OCI-M2 (cell line): ENCODE data around the gene JMJD1C.
"Not testable (repeated sequence)": the region's sequence is repeated elsewhere in the genome, so short reads cannot be mapped to it uniquely, and the experiment has no call there.

Experiments
- DNase-seq: peaks from one replicate; lab custom pipeline; 2025; ENCODE audit not compliant: unreplicated experiment; lab: John Stamatoyannopoulos, UW

JMJD1C gene

DNA sequence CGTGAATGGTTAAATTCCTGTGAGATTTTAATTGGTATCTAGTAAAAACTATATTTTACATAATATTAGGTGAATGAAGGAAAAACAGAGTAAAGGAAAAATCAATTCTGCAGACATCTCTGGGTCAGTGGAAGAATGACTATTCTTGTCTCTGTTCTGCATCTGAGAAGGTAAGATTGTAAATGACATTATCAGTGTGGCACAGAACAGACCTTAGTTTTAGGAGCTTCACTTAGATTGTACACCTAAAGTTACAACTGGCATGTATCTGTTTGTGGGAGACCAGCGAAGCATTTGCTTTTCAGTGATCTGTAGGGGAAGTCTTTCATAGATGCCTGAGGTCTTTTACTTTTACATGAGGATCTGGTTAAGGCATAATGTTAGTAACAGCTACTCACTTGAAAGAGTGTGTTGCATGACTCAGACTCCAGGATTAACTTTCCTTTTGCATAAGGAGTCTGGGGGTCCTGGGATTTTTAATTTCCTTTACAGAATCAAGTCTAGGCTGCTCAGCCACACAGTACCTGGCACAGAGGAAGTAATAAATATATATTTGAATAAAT lies 56.2 kb downstream of the JMJD1C start:
- DNase-seq, result no peak

GRCh38 chr10:63407136-63407662 lies 58.6 kb downstream of the JMJD1C start:
- no peak for DNase-seq

DNA sequence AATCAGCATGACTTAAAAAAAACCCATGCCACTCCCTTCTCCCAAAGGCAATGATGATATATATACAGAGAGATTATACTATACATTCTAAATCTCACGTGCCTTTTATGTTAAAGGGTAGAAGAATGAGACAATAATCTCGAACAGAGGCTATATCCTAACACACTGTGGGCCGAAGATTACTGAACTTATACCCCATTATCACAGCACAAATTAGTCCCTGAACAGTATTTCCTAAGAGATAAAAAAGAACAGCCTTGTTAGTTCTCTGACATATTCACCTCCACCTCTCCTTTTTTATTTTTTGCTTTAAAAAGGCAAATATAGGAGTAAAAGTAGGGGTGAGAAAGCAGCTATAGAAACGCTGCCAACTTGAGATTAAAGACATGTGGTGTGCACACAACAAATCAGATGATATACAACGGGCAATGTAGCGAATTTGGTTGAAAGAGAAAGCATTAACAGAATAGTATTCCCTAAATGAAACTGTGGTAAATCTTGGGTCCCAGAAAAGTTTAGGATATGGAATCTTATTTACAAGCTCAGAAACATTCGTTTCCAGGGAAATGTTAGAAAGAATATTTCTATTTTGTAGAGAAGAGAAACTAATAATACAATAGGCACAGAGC lies 69.5 kb downstream of the JMJD1C start:
- no peak for DNase-seq

- DNase-seq, result no peak
These were observed 72.7 kb downstream of the JMJD1C start for GRCh38 chr10:63393050-63393449.

DNA sequence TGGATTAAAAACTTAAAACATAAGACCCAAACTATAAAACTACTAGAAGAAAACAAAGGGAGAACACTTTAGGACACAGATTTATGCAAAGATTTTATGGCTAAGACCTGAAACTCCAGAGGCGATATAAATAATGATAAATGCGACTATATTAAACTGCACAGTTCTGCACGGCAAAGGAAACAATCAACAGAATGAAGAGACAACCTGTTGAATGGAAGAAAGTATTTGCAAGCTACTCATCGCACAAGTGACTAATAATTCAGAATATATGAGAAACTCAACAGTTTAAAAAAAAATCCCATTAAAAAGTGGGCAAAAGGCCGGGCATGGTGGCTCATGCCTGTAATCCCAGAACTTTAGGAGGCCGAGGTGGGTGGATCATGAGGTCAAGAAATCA lies 73.6 kb downstream of the JMJD1C start:
- DNase-seq, result no peak

GRCh38 chr10:63391812-63392211 lies 74.0 kb downstream of the JMJD1C start:
- DNase-seq, result no peak

DNA sequence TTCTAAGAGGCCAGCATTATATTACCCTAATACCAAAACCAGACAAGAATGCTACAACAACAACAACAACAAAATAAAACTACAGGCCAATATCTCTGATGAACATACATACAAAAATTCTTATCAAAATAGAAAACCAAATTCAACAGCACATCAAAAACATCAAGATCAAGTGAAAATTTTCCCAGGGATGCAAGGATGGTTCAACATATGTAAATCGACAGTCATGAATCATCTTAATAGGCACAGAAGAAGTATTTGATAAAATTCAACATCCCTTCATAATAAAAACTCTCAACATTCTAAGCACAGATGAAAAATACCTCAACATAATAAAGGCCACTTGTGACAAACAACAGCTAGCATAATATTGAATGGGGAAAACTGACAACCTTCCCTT lies 75.3 kb downstream of the JMJD1C start:
- DNase-seq, result no peak

DNA sequence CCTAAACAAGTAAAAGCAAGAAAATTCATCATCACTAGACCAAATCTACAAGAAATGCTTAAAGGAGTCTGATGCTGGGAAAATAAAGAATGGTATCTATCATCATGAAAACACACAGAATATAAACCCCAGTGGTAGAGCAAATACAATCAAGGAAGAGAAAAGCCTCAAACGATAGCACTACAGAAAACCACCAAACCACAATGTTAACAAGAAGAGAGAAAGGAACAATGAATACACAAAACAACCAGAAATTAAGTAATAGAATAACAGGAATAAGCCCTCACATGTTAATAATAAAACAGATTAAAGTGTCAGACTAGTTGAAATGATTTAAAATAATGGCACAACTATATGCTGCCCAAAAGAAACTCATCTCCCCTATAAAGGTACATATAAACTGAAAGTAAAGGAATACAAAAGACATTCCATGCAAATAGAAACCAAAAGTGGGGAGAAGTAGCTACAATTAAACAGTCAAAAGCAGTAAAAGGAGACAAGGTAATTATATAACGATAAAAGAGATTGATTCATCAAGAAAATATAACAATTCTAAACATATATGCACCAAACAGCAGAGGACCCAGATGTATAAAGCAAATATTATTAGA lies 77.3 kb downstream of the JMJD1C start:
- no peak for DNase-seq

- no peak for DNase-seq
These were observed 80.5 kb downstream of the JMJD1C start for GRCh38 chr10:63385254-63385653.

GRCh38 chr10:63384675-63385074 lies 81.1 kb downstream of the JMJD1C start:
- DNase-seq, result no peak

GRCh38 chr10:63384001-63384400 lies 81.8 kb downstream of the JMJD1C start:
- no peak for DNase-seq

GRCh38 chr10:63383141-63383540 lies 82.6 kb downstream of the JMJD1C start:
- DNase-seq, result no peak

- DNase-seq, result no peak
These were observed 83.7 kb downstream of the JMJD1C start for GRCh38 chr10:63382066-63382465.

GRCh38 chr10:63377305-63377661 lies 88.5 kb downstream of the JMJD1C start:
- not testable (repeated sequence) for DNase-seq

DNA sequence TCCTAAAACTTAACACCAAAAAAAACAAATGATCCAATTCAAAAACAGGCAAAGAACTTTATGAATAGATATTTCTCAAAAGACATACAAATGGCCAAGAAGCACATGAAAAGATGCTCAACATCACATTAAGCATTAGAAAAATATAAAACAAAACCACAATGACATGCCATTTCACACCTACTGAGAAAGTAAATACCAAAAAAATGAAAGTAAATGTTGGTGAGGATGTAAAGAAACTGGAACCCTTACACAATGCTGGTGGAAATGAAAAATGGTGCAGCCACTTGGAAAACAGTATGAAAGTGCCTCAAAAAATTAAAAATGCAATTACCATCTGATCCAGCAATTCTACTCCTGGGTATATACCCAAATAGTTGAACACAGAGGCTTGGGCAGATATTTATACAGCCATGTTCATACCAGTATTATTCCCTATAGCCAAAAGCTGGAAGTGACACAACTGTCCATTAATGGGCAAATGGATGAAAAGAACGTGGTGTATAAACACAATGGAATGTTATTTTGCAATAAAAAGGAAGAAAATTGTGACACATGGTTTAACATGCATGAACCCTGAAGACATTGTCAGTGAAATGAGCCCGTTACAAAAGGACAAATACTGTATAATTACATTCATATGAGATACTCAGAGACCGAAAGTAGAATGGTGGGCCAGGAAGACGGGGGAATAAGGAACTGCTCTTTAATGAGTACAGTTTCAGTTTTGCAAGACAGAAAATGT lies 89.0 kb downstream of the JMJD1C start:
- DNase-seq, result no peak

DNA sequence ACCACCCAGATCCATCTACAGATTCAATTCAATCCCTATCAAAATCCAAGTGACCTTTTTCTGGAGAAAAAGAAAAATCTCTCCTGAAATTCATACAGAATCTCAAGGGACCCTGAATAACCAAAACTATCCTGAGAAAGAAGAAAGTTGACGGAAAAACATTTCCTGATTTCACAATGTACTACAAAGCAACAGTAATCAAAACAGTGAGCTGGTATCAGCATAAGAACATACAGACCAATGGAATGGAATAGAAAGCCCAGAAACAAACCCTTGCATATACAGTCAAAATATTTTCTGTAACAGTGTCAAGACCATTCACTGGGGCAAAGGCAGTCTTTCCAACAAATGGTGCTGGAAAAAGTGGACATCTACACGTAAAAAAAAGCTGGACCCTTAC lies 89.9 kb downstream of the JMJD1C start:
- DNase-seq, result no peak

DNA sequence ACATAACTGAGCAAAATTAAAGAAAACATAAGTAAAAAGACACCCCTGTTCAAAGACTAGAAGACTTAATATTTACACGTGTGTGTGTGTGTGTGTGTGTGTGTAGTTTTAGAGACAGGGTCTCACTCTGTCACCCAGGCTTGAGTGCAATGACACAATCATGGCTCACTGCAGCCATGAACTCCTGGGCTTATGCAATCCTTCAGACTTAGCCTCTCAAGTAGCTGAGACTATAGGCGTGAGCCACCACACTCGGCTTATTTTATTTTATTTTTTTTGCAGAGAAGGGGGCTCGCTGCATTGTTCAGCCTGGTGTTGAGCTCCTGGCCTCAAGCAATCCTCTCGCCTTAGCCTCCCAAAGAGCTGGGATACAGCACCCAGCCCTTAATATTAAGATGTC lies 90.3 kb downstream of the JMJD1C start:
- DNase-seq, result no peak

- DNase-seq, result no peak
These were observed 90.8 kb downstream of the JMJD1C start for GRCh38 chr10:63374991-63375390.

- no peak for DNase-seq
These were observed 92.6 kb downstream of the JMJD1C start for GRCh38 chr10:63373176-63373575.

- DNase-seq, result no peak
These were observed 96.1 kb downstream of the JMJD1C start for GRCh38 chr10:63369711-63370110.

GRCh38 chr10:63368365-63368764 lies 97.4 kb downstream of the JMJD1C start:
- DNase-seq, result no peak

DNA sequence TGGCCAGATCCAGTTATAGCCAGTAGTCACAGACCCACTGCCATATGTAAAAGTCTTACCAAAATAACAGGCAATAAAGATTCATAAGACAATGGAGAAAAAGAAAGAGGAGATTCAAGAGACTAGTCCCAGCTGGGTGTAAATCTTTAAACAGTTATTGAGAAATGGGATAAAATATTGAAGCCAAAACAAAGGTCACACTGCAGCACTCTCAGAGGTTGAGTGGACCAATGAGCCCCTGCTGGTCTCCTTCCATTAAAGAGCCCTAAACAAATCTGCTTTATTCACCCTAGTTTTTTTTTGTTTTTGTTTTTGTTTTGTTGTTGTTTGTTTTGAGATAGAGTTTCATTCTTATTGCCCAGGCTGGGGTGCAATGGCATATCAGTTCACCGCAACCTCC lies 98.8 kb downstream of the JMJD1C start:
- no peak for DNase-seq
